GM19438 (cell line): ENCODE data around the gene TGM3.
"Not testable (repeated sequence)": the region's sequence is repeated elsewhere in the genome, so short reads cannot be mapped to it uniquely, and the experiment has no call there.

Experiments used
- ATAC-seq: cut with Tn5 transposase; IDR thresholded peaks from one replicate; pipeline ENCODE4 v1.9.1; 2021; ENCODE audit warnings: low read depth; ENCODE audit not compliant: unreplicated experiment

Gene TGM3

GRCh38 chr20:2295886-2296515 lies at the start of gene TGM3:
TGM3 (plus strand) TSS chr20:2296001; CDS start chr20:2296064, 63 bp downstream.
- no peak for ATAC-seq

- ATAC-seq = no peak
Observed at GRCh38 chr20:2246069-2246491, 49.7 kb upstream of the TGM3 start.

DNA sequence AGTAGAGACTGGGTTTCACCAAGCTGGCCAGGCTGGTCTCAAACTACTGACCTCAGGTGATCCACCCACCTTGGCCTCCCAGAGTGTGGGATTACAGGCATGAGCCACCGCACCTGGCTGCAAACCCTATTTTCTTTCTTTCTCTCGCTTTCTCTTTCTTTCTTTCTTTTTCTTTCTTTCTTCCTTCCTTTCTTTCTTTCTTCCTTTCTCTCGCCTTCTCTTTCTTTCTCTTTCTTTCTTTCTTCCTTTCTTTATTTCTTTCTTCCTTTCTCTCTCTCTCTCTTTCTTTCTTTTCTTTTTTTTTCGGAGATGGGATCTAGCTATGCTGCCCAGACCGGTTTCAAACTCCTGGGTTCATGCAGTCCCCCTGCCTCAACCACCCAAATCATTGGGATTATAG lies 47.0 kb upstream of the TGM3 start:
- no peak for ATAC-seq

DNA sequence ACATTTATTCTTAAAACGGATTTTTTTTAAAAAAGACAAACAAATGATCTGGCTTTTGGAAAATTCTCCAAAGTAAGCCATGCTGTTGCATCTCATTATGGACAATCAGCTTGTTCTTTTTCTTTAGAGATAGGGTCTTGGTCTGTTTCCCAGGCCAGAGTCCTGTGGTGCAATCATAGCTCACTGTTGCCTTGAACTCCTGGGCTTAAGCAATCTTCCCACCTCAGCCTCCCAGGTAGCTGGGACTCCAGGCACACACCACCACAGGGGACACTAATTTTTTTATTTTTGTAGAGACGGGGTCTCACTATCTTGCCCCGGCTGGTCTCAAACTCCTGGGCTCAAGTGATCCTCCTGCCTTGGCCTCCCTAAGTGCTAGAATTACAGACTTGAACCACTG lies 45.9 kb upstream of the TGM3 start:
- no peak for ATAC-seq

DNA sequence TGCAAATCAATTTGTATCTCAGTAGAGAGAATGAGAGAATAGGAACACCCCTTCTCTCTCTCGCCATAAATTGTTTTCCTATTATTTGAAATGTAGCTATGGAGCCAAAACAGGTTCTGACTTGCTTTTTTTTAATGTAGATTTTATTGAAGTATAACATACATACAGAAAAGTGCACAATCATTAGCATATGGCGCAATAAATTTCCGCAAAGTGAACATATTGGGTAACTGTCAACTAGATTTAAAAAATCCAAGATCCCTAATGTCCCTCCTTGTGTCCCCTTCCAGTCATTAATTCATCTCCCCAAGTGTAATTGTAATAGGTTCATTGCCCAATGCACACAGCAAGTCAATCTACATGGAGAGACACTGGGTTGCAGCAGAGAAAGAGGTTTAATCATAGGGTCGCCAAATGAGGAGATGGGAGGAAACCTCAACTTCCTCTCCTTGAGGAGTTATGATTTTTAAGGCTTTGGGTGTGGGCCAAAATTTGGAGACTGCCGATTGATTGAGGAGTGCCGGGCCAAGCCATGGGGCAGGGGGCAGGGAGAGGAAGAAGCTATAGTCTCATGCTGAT lies 43.3 kb upstream of the TGM3 start:
- ATAC-seq = no peak

DNA sequence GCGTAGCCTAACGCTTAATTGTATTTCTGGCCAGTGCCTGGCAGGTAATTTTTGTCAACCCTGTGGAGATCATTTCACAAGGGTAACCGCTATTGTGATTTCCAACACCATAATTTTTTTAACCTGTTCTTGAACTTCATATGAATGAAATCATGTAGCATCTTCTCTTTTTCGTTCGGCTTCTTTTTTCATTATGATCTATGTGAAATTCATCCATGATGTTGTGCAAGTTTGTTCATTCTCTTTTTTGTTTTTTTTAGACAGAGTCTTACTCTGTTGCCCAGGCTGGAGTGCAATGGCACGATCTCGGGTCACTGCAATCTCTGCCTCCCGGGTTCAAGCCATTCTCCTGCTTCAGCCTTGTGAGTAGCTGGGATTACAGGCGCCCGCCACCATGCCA lies 42.5 kb upstream of the TGM3 start:
- no peak for ATAC-seq

DNA sequence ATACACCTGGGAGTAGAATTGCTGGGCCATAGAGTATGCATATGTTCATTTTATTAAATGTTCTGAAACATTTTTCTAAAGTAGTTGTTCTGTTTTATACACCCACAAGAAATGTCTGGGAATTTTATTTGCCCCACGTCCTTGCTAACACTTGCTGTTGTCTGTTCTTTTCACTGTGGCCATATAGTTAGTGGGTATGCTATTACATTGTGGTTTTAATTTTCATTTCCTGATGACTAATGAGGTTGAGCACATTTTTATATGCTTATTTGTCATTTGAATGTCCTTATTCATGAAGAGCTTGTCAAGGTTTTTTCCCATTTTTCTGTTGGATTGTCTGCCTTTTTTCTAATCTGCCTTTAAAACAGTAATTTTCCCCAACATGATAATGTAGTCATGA lies 41.5 kb upstream of the TGM3 start:
- no peak for ATAC-seq

DNA sequence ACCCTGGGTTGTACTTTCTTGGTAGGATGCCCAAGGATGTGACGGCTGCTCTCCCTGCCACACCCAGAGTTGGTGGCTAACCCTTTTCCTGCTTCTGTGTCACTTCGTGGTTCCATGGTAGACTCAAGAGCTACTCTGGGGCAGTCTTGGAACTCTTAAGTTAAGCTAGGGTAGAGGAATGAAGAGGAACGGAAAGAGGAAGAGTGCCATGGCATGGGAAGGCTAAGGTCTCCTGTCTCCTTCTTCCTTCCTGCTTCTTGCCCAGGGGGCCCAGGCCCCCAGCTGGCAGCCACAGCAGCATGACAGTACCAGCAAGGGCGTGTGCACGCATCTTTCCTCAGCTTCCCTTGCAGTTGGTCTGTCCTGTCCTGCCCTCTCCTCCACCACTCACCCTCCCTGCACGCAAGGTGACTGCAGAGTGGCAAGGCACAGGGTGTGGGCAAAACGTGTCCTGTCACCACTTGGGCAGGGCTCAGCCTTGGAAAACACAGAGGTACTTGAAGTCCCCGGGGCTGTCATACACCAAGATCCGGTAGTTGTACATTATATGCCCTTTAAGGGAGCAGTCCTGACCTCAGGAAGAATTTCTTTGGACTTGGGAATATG lies 39.8 kb upstream of the TGM3 start:
- no peak for ATAC-seq

GRCh38 chr20:2259731-2260130 lies 36.1 kb upstream of the TGM3 start:
- no peak for ATAC-seq

- ATAC-seq = no peak
Observed at GRCh38 chr20:2260250-2260649, 35.6 kb upstream of the TGM3 start.

- no peak for ATAC-seq
Observed at GRCh38 chr20:2261046-2261485, 34.7 kb upstream of the TGM3 start.

- no peak for ATAC-seq
Observed at GRCh38 chr20:2261629-2262028, 34.2 kb upstream of the TGM3 start.

- no peak for ATAC-seq
Observed at GRCh38 chr20:2264118-2264517, 31.7 kb upstream of the TGM3 start.

DNA sequence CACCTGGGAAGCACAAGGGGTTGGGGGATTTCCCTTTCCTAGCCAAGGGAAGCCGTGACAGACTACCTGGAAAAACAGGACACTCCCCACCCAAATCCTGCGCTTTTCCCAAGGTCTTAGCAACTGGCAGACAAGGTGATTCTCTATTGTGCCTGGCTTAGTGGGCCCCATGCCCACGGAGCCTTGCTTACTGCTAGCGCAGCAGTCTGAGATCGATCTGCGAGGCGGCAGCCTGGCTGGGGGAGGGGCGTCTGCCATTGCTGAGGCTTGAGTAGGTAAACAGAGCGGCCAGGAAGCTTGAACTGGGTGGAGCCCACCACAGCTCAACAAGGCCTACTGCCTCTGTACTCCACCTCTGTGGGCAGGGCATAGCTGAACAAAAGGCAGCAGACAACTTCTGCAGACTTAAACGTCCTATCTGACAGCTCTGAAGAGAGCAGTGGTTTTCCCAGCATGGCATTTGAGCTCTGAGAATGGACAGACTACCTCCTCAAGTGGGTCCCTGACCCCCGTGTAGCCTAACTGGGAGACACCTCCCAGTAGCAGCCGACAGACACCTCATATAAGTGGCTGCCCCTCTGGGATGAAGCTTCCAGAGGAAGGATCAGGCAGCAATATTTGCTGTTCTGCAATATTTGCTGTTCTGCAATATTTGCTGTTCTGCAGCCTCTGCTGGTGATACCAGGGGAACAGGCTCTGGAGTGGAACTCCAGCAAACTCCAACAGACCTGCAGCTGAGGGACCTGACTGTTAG lies 31.0 kb upstream of the TGM3 start:
- not testable (repeated sequence) for ATAC-seq

GRCh38 chr20:2273634-2274302 lies 22.0 kb upstream of the TGM3 start:
- ATAC-seq = no peak

GRCh38 chr20:2276015-2276414 lies 19.8 kb upstream of the TGM3 start:
- no peak for ATAC-seq

DNA sequence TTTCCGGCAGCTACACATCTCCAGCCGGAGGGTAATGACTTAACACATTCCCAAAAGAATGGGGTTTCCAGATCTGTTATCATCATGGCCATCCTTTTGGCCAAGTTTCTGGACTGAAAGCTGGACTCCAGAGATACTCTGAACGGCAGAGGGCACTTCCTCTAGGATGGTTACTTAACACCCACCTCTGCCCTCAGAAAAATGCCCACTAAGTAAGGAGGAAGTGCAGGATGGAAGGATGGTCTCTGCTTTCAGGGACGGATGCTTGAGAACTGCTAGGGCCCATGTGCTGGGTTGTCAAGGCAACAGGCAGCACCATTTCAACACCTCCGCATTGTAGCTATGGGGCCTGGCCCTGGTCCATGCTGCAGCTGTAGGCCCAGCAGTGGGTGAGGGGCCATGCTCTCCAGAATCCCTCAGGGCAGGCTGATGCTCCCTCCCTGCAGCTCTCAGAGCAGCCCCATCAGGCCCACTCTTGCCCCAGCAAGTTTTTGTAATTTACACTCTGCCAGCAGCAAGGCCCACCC lies 16.5 kb upstream of the TGM3 start:
- ATAC-seq = no peak

GRCh38 chr20:2280082-2280481 lies 15.7 kb upstream of the TGM3 start:
- ATAC-seq = no peak

- ATAC-seq = no peak
Observed at GRCh38 chr20:2281563-2281962, 14.2 kb upstream of the TGM3 start.

DNA sequence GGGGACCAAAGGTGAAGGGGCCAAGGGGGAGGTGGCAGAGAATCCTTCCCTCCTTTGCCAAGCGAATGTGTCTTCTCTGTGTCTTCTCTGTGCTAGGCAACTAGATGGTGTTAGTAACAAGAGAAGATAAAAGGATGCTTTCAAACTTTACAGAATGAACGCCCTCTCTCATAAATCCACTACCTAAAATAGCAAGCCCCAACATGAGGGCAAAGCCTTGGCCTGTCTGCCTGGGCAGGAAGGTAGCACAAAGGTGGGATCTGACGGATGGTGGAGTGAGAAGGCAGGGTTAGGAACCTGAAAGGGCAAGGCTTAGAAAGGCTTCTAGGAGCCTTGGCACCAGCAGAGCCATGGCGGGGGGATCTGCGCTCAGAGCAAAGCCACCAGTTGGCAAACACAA lies 13.6 kb upstream of the TGM3 start:
- no peak for ATAC-seq
